Esophagus muscularis mucosa (tissue), 4 donors: ENCODE results near the gene TRPC4AP.

Source experiments
- CTCF ChIP-seq, 3 experiments: fragments of 200-600 bp in 2 of 3; fragments of 450-650 bp in 1 of 3; sonication (generic) in 2 of 3; IDR thresholded peaks; one replicate each; pipeline ENCODE4 v1.5.1; 2017 to 2019; ENCODE audit warnings: antibody characterized with exemption in 3 of 3, mild to moderate bottlenecking in 2 of 3, moderate library complexity in 1 of 3
- EP300 ChIP-seq: sonication (generic); formaldehyde crosslinking; IDR thresholded peaks from one replicate; pipeline ENCODE4 v1.6.1; 2017; ENCODE audit warnings: antibody characterized with exemption
- POLR2A ChIP-seq: fragments of 450-650 bp; IDR thresholded peaks from one replicate; pipeline ENCODE4 v1.6.1; 2017; ENCODE audit warnings: antibody characterized with exemption, moderate library complexity, mild to moderate bottlenecking, low read depth
- POLR2AphosphoS5 ChIP-seq, 2 donors: sonication (generic); formaldehyde crosslinking; IDR thresholded peaks; one replicate each; pipeline ENCODE4 v1.6.1; 2017; ENCODE audit warnings: antibody characterized with exemption in 2 of 2

GRCh38 chr20:34997774-34998173 lies 94.8 kb downstream of the TRPC4AP start:
- TF ChIP-seq CTCF (IDR thresholded peaks at IDR 0.05) = no peak
- TF ChIP-seq POLR2AphosphoS5 (IDR thresholded peaks at IDR 0.05) = no peak
- no peak for TF ChIP-seq EP300
- no peak for TF ChIP-seq POLR2A
